Lower leg skin (tissue), 3 donors: ENCODE data around the gene ATP1A4.

Experiments
- POLR2A ChIP-seq, 2 donors: fragments of 450-650 bp; IDR thresholded peaks; one replicate each; pipeline ENCODE4 v1.6.1; 2016 to 2017; ENCODE audit warnings: antibody characterized with exemption in 2 of 2, mild to moderate bottlenecking in 1 of 2, moderate library complexity in 1 of 2
- TF ChIP-seq, protein P1 (sequence below), 3 donors: fragments of 450-650 bp; IDR thresholded peaks; one replicate each; pipeline ENCODE4 v1.5.1; 2016; ENCODE audit warnings: antibody characterized with exemption in 3 of 3, mild to moderate bottlenecking in 3 of 3, moderate library complexity in 2 of 3

DNA sequence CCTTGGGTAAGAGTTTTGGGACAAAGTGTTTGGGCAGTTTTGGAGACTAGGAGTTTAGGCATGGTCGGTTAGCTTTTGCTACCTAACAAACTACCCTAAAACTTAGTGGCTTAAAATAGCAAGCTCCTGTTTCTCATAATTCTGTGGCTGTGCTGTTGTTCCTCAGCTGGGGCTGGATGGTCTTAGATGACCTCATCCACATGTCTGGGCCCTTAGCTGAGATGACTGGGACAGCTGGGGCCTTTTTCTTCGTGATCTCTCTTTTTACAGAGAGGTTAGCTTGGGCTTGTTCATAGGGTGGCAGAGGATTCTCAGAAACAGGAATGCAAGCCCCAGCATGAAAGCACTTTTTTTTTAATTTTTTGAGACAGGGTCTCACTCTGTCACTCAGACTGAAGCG lies 6.6 kb downstream of the ATP1A4 start:
- no peak for TF ChIP-seq POLR2A (IDR thresholded peaks at IDR 0.05)
- TF ChIP-seq, protein P1, sequence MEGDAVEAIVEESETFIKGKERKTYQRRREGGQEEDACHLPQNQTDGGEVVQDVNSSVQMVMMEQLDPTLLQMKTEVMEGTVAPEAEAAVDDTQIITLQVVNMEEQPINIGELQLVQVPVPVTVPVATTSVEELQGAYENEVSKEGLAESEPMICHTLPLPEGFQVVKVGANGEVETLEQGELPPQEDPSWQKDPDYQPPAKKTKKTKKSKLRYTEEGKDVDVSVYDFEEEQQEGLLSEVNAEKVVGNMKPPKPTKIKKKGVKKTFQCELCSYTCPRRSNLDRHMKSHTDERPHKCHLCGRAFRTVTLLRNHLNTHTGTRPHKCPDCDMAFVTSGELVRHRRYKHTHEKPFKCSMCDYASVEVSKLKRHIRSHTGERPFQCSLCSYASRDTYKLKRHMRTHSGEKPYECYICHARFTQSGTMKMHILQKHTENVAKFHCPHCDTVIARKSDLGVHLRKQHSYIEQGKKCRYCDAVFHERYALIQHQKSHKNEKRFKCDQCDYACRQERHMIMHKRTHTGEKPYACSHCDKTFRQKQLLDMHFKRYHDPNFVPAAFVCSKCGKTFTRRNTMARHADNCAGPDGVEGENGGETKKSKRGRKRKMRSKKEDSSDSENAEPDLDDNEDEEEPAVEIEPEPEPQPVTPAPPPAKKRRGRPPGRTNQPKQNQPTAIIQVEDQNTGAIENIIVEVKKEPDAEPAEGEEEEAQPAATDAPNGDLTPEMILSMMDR (IDR thresholded peaks at IDR 0.05), result no peak
